ENCODE results near the gene NCS1.

Gene NCS1

DNA sequence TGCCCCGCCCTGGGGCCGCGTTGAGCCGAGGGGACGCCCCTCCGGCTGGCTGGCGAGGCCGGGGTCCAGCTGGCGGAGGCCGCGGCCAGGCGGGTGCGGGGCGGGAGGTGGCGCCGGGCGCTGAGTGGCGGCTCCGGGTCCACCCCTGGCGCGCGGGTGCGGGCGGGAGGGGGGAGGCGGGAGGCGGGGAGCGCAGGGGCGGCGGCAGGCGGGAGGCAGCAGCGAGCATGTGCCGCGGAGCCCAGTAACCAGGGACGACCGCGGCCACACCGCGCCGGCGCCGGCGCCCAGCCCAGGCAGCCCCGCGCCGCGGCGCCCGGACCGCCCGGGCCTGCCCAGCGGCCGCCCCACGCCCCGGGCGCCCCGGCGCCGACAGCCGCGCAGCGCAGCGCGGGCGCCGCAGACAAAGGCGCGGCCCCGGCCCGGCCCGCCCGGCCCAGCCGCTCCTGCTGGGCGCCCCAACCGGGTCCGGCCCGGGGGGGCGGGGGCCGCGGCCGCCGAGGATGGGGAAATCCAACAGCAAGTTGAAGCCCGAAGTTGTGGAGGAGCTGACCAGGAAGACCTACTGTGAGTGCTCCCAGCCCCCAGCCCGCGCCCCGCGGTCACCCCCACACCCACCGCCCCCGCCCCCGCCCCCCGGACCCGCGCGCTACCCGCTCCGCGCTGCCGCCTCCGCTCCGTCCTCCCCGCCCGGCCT is at the start of gene NCS1:
TSS of gene NCS1 (plus strand) at position 244 of the 697 bp plus-strand sequence. CDS start at position 504, 260 bp downstream.
- DNase-seq = peak; percentile 48

DNA sequence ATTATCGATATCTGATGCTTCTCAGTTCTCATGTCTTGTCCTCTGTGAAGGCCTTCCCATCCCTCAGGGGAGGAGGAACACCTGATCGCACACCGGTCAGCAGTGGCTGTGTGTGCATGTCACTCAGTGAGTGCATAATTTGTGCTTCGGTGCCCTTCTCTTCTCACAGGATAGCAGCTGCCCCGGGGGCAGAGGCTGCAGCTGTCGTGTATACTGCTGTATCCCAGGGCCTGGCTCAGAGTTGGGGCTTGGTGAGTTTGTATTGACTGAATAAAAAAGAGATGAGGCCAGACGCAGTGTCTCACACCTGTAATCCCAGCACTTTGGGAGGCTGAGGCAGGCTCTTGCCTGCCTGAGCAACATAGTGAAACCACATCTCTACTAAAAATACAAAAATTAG is 49.7 kb upstream of the NCS1 start:
- no peak for DNase-seq

DNA sequence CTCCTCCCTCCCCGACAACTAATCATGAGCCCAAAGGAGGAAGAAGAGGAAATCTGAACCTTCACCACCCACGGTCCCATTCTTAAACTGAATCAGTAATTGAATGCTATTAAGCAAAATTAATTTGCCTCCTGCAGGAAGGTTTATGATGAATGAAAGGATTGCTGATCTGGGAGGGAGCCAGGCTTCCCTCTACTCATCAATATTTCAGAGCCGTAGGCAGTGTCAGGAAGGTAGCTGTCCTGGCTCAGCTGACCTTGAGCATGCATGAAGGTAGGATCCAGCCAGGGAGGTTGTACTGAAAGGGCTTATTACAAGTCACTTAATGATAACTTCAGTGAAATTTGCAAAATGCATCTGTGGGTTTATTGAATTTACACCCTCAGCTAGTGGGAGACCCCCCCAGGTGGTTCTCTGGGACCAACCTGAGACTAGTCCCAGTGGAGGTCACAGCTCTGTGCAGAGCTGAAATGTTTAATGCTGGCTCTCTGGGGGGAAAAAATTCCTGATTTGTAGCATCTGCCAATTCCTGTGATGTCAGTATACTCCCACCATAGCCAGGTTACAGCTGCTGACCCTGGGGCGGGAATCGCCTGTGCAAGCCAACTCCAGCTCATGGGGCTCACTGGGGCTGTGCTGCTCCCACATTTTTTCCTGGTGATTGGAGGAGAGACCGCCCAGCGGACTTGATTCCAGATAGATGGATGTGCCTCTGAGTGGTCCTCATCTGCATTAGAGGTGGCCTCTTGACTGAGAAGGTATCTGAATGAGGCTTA is 47.9 kb upstream of the NCS1 start:
- DNase-seq = no peak

DNA sequence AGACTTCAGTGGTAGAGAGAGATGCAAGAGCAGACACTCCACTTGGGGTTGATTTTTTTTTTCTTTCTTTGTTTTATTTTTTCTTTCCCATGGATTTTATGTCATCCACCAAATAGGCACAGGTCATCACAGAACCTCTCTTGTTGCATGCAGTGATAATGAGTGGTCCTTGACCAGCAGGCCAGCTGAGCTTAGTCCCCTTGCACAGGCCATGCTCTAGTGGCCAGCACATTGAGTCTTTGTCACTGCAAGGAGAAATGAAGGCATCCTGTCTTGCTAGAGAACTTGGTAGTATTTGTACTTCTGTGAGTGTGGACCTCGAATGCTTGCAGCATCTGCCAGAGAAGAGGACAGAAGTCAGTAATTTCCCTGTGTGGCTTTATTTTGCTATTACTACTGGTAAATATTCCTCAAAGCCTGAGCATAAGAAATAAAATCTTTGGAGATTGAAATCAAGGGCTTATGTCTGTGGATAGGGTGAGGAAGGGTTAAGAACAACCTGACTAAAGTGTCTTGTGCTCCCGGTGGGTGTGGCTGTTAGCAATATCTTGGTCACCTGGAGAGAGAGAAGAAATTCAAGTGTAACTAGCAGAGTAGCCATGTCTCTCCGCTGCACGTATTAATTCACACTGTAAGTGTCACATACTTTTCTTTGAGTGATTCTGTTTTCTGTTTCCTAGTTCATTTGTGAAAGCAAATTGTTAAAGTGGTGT is 45.3 kb upstream of the NCS1 start:
- no peak for DNase-seq

DNA sequence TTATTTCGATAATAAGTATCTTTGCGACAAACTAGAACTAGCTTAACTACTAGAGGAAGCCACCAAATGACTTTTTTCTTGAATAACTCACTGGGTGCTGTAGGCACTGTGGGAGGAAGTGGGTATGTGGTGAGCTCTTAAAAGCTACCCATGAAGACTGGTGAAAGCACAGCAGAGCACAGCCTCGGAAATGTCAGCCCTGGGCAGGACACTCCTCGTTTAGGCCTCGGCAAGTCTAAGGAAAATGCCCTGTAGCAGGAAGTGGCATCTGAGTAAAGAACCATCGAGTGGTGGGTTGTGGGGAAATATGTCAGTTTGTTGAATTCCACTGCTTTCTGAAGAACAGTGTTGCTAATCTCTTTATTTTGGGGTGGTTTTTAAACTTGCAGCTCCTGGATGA is 44.0 kb upstream of the NCS1 start:
- peak; percentile 89 for DNase-seq

DNA sequence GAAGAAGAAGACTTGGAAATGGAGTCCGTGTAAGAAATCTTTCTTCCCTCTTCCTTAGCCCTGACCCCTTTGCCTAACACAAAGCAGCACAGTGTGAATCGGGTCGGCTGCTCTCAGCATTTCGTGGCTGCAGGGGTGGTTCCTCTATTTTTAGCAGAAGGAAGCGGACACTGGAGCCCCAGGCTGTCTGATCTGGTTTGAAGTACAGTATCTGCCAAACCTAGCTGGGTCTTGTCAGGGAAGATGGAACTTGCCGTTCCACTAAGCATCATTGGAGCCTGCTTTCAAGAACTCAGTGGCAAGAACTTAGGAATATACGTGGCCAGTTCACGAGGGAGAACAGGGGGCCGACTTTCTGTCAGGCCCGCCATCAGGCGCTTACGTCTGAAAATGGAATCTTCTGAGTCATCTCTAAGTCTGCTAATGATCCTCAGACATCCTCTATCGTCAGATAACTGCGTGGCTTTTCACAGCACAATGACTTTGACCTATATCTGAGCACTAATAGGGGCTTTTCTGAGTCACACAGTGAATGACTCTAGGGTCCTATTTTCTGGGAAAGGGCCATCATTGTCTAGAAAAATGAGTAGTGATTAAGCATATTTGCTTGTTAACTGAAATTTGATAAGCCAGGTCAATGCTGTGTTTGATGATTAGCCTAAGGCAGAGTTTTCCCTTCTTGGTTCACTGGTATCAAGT is 43.3 kb upstream of the NCS1 start:
- DNase-seq = peak; percentile 84

DNA sequence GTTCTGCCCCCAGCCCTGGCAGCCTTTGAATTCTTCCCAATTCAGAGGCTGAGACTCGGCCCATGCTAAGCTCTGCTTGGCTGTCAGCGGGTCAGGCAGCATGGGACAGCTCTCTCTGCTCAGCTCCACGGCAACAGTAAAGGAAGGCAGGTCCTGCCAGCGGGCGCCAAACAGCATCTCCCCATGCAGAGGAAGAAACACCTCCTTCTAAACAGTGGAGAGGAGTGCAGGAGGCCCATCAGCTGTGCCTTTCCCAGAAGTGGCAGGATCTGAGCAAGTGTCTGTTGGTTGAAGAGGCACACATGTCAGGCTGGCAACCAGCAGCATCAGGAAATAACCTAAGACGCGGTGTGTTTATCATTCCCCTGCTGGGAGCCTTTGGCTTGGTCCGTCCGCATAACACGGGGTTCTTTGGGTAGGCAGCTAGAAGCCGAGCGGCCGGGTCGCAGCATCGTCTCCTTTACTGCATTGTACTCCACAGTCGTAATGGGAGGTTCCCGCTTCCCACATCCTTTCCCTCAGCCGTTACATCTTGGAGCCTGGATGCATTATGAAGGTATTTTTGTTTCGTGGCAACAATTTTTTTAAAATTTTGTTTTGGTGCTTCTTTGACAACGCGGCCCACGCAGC is 42.7 kb upstream of the NCS1 start:
- no peak for DNase-seq

DNA sequence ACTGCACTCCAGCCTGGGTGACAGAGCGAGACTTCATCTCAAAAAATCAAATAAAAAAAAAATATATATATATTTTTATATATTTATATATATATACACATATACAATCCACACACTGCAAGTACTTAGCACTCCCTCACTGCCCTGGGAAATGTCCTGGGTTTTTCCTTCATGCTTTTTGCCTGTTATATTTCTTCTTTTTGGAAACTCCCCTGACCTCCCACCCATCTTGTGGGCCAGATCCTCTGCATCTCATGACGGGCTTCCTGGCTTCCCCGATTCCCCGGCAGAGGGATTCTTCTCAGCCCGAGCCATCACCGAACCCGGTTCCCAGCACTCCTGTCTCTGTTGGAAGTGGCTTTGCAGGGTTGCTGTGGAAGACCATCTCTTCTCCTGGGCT is 39.5 kb upstream of the NCS1 start:
- no peak for DNase-seq

DNA sequence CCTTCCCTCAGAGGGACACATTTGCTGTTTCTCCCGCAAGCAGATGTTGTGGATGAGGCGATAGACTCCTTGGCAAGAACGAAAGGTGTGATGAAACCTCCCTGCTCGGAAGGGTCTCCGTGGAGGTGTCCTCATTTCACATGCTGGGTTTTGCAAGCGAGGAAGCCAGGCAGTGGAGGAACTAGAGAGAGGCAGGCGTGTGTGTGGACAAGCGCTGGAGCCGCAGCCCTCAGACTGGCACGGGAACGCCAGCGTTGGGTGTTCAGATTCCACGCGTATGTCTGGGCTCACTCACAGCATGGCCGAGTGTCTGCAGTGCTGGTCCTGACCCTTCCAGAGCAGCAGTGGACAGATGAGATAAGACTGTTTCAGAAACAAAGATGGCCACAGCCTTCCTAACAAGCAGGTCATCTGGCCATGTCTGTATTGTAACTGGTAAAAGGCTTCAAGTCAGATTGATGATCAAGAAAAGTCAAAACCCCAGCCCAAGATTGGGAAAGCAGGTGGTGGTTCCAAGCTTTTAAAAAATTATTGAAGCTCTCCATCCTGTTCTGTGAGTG is 35.0 kb upstream of the NCS1 start:
- DNase-seq = no peak

DNA sequence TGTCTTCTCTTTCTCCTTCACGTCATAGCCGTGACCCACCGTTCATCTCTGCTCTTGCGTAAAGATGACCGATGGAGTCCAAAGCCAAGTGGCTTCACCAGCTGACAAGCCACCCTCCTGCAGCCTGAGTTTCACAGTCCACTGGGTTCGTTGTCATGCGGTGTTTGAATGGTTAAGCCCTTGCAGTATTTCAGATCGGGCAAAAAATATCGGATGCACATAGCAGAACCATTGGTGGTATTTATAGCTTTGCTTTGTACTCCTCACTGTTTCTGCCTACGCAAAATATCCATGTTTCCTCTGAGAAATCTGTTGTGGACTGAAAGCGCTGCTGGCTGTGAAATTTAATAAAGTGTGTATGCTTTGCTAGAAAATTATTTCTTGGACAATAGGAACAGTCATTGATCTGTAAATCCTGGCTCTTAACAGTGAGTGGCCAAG is 34.5 kb upstream of the NCS1 start:
- DNase-seq = no peak

DNA sequence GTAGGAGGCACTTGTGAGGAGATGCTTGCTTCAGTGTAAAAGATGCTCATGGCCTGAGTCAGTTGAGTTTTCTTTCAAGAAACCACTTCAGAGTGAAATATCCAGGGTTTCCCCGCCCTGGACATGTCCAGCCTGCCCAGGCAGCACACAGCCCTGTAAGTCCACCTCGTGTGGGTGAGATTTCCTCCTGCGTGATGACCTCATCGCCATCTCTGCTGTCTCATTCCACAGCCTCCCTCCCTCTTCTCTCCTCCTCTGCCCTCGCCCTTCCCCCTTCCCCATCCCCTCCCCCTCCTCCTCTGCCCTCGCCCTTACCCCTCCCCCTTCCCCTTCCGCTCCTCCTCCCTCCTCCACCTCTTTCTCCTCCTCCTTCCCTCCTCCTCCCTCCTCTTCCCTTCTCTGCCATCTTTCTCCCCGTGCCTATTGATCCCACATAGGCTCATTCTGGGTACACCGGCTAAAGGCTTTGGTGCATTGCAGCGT is 34.0 kb upstream of the NCS1 start:
- peak; percentile 21 for DNase-seq

DNA sequence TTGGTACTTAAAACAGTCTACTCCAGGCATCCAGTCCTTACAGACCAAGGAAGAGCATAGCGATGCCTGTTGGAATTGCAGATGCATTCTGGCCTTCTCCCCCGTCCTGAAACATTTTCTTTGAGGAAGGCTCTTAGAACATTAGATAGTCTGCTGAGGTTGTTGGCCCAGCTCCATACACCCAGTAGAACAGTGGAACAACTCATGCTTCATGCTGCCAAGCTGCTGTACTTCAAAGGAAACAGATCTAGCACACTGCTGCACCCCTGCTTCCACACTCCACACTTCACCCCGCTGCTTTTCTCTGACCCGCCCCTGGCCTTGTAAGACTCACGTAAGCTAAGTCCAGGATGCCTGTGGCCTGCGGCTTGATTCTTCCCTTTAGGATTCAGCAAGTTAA is 33.4 kb upstream of the NCS1 start:
- DNase-seq = no peak

DNA sequence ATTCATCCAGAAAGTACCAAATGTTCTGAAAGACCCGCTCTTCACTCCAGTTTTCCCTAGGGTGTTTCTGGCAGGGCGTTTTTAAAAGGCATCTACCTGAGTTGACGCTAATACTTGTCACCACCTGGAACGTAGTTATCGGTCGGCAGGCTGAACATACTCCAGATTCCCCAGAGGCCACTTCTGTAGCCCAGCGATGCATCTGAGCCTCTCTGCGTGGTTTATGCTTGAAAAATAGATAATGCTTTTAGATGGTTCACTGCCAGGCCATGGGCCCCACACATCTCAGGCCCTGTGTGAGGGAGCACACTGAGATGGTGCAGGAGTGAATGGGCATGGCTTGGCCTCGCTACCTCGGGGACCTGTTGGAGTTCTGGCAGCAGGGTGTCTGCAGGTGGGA is 33.0 kb upstream of the NCS1 start:
- no peak for DNase-seq

DNA sequence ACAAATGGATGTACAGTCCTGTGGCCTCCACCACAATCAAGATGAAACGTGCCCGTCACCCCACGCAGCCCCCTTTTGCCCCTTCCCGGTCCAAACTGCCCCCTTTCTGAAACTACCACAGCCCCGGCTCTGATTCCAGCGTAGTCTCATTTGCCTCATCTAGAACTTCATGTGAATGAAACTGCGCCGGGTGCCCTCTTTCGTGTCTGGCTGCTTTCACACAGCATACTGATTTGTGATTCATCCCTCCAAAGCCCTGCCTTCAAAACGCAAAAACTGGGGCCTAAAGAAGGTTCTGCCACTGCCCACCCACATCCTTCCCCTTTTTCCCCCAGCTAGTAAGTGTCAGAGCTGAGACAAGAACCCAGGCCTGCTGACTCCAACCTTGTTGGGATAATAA is 31.5 kb upstream of the NCS1 start:
- peak; percentile 38 for DNase-seq

DNA sequence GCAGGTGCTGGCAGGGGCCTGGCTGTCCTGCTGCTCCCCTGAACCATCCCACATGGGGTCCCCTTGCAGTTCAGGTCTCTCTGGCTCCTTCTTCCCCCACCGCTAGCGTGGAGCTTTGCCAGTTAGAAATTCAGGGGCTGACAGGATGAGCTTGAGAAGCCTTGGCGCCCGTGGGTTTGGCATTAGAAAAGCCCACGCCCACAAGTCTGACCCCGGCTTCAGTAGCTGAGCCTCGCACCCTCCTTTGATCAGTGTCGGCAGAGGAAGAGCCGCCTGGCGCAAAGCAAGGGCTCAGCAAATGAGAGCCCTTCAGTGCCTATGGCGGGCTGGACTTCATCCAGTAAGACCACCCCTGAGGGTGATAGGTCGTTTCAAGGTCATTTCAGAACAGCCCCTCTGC is 30.1 kb upstream of the NCS1 start:
- DNase-seq = no peak

DNA sequence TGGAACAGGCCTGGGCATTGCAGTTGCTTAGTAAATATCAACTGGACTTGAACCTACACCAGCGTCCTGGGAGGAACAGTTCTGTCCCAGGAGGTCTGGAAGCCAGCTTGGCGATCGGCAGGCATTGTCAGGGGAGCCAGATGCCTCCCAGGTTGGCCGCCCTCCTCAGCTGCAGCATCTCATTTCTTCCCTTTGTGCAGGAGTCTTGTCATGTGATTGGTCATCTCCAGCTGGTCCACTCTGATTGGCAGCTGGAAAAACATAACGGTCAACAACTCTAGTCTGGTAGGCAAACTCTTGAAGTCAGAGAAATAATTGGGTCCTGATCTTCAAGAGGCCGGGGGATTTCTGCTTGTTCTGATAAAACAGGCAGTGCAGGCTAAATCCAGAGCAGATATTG is 29.6 kb upstream of the NCS1 start:
- no peak for DNase-seq

DNA sequence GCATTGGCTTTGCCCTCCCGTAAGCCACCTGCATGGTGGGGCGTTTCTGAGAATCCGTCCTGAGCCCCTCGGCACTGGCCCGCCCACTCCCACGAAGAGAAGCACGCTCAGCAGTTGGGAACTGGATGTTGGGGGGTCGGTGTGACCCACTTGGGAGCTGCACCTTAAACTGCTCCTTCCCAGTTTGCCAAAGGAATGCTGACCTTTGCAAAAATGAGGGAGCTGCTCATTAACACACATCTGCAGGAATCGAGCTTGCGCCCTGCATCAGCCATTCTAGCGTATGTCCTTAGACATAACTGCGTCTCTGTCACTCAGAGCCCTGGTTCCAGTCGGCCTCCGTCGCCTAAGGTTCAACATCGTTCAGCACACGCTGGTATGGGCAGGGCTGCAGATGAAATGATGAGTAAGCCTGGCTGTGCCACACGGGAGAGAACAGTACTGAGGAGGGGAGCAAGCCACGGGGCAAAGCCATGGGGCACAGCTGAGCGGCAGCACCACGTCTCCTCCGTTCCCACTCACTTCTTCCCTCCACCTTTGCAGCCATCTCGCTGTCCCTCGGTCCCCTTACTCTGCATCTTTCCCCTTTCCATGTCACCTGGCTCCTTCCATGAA is 28.8 kb upstream of the NCS1 start:
- DNase-seq = no peak

DNA sequence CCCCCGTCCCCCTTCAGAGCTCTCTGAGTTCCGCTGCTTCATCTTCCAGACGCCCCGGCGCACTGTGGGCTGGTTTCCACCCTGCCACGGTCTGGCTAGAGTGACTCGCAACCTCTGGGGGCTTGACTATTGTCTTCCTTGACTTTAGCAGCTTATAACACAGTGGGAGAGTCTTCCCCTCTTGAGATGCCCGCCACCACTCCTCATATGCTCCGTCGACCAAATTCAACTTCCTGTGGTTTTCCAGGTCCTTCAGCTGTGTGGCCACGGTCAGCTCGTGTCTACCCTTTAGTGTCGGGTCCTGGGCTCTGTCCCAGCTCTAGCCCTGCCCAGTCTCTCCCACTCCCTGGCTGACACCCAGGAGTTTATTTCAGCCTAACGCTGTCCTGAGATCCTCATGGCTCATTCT is 28.2 kb upstream of the NCS1 start:
- no peak for DNase-seq

DNA sequence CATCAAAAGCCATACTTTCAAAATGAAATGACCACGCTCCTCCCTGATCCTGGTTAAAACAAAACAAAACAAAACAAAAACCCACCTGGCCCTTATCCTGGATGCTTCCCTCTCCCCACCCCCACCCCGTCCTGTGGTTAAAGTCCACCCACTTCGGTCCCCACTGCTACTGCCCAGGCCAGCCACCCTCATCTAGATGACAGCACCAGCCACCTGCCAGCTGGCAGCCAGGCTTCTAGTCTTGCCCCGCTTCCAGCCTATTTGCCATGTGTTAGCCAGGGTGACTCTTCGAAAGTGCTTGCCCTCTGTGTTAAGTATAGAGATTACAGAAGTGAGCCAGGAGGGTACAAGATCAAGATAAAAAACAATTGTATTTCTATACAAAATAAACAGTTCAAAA is 27.5 kb upstream of the NCS1 start:
- no peak for DNase-seq

DNA sequence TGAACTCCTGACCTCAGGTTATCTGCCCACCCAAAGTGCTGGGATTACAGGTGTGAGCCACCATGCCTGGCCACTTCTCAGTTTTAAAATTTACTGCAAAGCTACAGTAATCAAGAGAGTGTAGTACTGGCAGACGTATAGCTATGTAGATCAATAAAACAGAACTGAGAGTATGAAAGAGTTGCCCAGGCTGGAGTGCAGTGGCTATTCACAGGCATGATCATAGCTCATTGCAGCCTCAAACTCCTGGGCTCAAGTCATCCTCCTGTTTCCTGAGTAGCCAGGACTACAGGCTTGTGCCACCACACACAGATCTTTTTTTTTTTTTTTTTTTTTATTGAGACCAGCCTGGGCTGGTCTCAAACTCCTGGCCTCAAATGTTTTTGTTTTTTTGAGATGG is 26.5 kb upstream of the NCS1 start:
- DNase-seq = no peak

DNA sequence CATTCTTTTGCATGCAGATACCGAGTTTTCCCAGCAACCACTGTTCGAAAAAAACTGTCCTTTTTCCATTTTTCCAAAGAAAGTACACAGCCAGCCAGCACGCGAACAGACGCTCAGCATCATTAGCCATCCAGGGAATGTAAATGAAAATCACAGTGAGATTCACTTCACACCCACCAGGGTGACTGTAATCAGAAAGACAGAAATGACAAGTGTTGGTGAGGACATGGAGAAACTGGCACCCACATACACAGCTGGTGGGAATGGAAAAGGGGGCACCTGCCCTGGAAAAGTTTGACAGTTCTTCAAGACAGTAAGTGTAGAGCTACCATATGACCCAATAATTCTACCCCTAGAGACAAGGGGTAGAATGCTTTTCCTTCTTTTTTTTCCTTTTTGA is 25.0 kb upstream of the NCS1 start:
- no peak for DNase-seq

DNA sequence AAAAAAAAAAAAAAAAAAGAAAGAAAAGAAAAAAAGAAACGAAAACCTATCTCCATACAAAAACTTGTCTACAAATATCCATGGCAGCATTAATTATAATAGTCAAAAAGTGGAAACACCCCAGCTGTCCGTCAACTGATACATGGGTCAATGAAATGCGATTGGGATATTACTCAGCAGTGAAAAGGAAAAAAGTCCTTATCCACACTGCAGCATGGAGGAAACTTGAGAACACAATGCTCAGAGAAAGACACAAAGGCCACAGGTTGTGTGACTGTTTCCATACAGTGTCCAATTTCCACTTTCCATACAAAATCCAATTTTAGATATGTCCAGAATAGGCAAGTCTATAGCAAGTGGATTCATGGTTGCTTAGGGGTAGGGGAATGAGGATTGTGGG is 24.3 kb upstream of the NCS1 start:
- no peak for DNase-seq

Data from activated CD4-positive, alpha-beta T cell treated with anti-CD3 and anti-CD28 coated beads, Interleukin-2, Interleukin-6, amounts not matched to agents 100 ng/mL and 50 ng/mL, durations not matched to agents 16 hours and 8 hours (primary cell).